GM13976 (cell line): ENCODE measurements around the gene RRBP1.

Experiments
- DNase-seq: peaks from one replicate; pipeline ENCODE4 v3.0.0; 2012; ENCODE audit warnings: low spot score
- CTCF ChIP-seq: IDR thresholded peaks from 2 replicates; pipeline ENCODE4 v1.5.1; 2012; ENCODE audit warnings: borderline replicate concordance, mild to moderate bottlenecking; ENCODE audit not compliant: insufficient read depth; ENCODE audit errors: extremely low read depth, missing control alignments, control extremely low read depth
- in situ Hi-C: fragments of 300-500 bp; cut with MboI; formaldehyde crosslinking; loops from one replicate; pipeline ENCODE4 v1.12.0; 2022; ENCODE audit warnings: low sequenced_read_pairs, mixed read lengths, inconsistent platforms; ENCODE audit not compliant: unreplicated experiment

The RRBP1 gene

GRCh38 chr20:17684077-17684888, 2.2 kb upstream of the RRBP1 start:
- TF ChIP-seq CTCF: no peak
- in situ Hi-C loops: no loop called here
- no peak for DNase-seq

GRCh38 chr20:17683218-17684076, 1.4 kb upstream of the RRBP1 start:
- in situ Hi-C loops: no loop called here
- no peak for DNase-seq
- no peak for TF ChIP-seq CTCF

- in situ Hi-C loops: no loop called here
- TF ChIP-seq CTCF: no peak
- no peak for DNase-seq
Observed at GRCh38 chr20:17682889-17683198, 802 bp upstream of the RRBP1 start.

- in situ Hi-C loops: no loop called here
- TF ChIP-seq CTCF: no peak
- no peak for DNase-seq
Observed at GRCh38 chr20:17681726-17682102, 328 bp downstream of the RRBP1 start.

GRCh38 chr20:17680836-17681725, 961 bp downstream of the RRBP1 start:
- DNase-seq: peak; percentile 92
- TF ChIP-seq CTCF: peak; percentile 92
- in situ Hi-C loops: no loop called here
